MG63 (cell line): ENCODE measurements around the gene CGA. TPM values are rescaled to one million over a fixed set of nuclear protein-coding genes. Genes with fewer than 3 reads are reported as not detected.

Experiments
- DNase-seq: peaks from one replicate; pipeline ENCODE4 v3.0.0-alpha.2; 2020
- H3K27me3 ChIP-seq: fragments of 250-450 bp; sonication (Bioruptor Pico); 2 replicates; pipeline ENCODE4 v1.5.1; 2020; ENCODE audit warnings: mild to moderate bottlenecking, moderate library complexity
- H3K36me3 ChIP-seq: fragments of 250-450 bp; sonication (Bioruptor Pico); 2 replicates; pipeline ENCODE4 v1.5.1; 2020; ENCODE audit warnings: mild to moderate bottlenecking, moderate library complexity
- H3K4me3 ChIP-seq: fragments of 250-450 bp; sonication (Bioruptor Pico); 2 replicates; pipeline ENCODE4 v1.5.1; 2020; ENCODE audit warnings: mild to moderate bottlenecking, moderate library complexity
- H3K9me3 ChIP-seq: fragments of 250-450 bp; sonication (Bioruptor Pico); 2 replicates; pipeline ENCODE4 v1.5.1; 2020; ENCODE audit warnings: mild to moderate bottlenecking, moderate library complexity
- total RNA-seq: library from RNA; depleted of rRNA; stranded (reverse); fragments of >200 nt; shearing (Covaris generic); gene quantifications from 2 replicates; pipeline ENCODE4 v1.2.3, GENCODE V29; 2014; ENCODE audit warnings: low replicate concordance

CGA gene
- total RNA-seq, 1 experiment from 2014 or later, result not detected

DNA sequence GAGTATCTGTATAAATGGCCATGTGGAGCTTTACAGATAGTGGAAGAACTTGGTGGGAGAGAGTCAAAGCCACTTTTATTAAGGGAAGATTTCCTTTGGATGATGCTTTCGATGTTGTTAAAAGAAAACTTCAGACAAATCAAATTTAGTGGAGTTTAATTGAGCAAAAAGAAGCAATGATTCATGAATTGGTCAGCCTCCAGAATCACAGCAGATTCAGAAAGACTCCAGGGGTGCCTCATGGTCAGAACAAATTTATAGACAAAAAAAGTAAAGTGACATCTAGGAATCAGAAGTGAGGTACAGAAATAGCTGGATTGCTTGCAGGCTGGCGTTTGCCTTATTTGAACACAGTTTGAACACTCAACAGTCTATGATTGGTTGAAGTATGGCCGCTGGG, 5.3 kb upstream of the CGA start:
- Histone ChIP-seq H3K36me3 (no peaks in the 10 kb centered on the region), H3K9me3 (no peaks in the 10 kb centered on the region), H3K4me3 (no peak overlapping the region), H3K27me3 (0 out of 2 replicates have a peak, but pooled peaks cover 9% of the 10 kb centered on the region)
- no peak for DNase-seq

DNA sequence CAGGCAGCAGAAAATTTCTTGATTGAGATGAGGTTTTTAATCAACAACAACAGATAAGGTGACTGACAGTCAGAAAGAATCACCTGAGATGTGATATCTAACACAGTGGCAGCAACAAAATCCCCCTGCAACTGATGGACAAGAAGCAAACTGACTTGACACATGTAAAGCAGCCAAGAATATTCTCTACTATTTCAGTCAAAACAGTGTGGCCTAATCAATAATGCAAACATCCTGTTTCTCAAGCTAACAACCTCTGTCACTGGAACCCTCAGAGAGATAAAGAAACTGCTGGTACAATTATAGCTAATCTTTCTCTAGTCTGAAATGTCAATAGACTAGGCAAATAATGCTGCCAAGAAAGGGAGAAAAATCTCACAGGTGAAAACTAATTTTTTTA, 4.6 kb upstream of the CGA start:
- Histone ChIP-seq H3K27me3 (0 out of 2 replicates have a peak, but pooled peaks cover 9% of the 10 kb centered on the region), H3K4me3 (no peak overlapping the region), H3K9me3 (no peaks in the 10 kb centered on the region), H3K36me3 (no peaks in the 10 kb centered on the region)
- no peak for DNase-seq

DNA sequence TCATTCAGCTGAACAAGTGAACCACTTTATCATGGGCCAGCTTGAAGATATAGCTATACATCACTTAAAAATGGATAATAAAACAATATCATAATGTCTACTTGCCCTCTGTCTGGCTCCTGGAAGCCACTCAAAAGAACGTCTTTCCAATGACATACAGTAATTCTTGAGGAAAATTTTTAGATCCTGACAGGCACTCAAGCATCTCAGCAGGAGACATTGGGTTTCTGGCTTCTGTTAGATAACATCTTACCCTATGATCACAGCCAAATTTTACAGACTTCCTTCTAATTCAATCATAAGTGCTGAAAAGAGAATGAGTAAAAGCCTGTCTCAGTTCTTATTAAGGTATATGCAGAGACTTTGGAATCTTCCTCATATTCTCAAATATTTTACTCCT, 330 bp downstream of the CGA start:
- Histone ChIP-seq H3K9me3 (no peaks in the 10 kb centered on the region), H3K27me3 (0 out of 2 replicates have a peak, but pooled peaks cover 9% of the 10 kb centered on the region), H3K36me3 (no peaks in the 10 kb centered on the region), H3K4me3 (no peak overlapping the region)
- DNase-seq, result no peak

DNA sequence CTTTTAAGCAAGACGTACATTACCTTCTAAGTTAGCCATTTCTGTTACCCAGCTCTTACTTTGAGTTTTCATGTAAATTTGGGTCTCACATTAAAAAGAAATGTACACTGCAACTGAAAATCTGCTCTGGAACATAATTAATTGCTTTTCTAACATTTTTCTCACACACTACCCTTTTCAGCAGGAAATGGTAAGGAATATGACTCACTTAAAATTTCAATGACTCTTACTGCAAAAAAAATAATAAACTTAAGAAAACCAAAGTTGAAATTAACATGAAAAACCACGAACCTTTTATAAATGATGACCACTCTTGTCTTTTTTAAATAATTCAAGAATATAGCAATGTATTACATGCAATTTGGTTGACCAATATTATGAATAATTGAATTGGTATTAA, 1.3 kb downstream of the CGA start:
- Histone ChIP-seq H3K4me3 (no peak overlapping the region), H3K36me3 (no peaks in the 10 kb centered on the region), H3K27me3 (0 out of 2 replicates have a peak, but pooled peaks cover 9% of the 10 kb centered on the region), H3K9me3 (no peaks in the 10 kb centered on the region)
- no peak for DNase-seq

DNA sequence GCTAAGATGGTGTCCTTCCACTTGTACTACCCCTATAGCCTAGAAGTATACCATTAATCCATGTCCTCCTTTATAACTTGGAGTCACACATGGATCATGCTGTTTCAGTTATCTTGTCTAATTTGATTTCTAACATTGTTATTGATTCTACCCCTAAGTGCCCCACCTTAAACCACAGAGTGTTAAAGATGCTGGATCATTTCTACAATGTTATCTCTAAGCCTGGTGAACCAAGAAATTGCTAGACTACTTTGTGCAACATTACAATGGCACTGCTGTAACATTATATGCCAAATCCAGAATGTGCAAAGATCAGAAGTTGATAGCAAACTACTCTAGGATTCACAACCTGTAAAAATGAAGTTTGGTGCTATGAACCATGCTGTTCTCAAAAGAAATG, 1.7 kb downstream of the CGA start:
- Histone ChIP-seq H3K27me3 (0 out of 2 replicates have a peak, but pooled peaks cover 9% of the 10 kb centered on the region), H3K4me3 (no peak overlapping the region), H3K9me3 (no peaks in the 10 kb centered on the region), H3K36me3 (no peaks in the 10 kb centered on the region)
- DNase-seq, result no peak

DNA sequence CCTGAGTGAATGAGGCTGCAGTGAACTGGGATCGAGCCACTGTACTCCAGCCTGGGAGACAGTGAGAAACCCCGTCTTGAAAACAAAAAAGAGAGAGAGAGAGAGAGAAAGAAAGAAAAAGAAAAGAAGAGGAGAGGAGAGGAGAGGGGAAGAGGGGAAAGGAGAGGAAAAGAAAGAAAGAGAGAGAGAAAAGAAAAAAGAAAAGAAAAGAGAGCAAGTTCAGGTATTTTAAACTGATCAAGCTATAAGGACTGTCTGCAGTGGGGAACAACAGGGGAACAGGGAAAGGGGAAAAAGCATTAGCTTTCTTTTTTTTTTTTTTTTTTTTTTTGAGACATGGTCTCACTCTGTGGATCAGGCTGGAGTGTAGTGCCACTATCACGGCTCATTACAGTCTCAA, 2.5 kb downstream of the CGA start:
- Histone ChIP-seq H3K36me3 (no peaks in the 10 kb centered on the region), H3K9me3 (no peaks in the 10 kb centered on the region), H3K4me3 (no peak overlapping the region), H3K27me3 (peaks cover 8% of the 10 kb centered on the region; the same call in 1 of the 2 replicates)
- no peak for DNase-seq

DNA sequence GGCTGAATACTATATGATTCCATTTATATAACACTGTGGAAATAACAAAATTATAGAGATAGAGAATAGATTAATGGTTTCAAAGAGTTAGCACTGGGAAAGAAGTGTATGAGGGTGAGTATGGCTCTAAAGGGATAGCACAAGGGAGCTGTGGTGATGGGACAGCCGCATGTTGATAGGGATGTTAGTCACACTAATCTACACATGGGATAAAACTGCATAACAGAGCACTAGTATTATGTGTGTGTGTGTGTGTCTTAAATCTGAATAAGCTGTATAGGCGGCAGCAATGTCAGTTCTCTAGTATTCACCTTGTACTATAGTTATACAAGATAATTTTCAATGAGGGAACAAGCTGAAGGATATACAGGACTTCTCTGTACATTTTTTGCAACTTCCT, 5.8 kb downstream of the CGA start:
- no peak for DNase-seq
- H3K4me3 ChIP-seq, result no peak overlapping the region
- no peaks in the 10 kb centered on the region for H3K36me3 ChIP-seq
- peaks cover 3% of the 10 kb centered on the region; the same call in 1 of the 2 replicates for H3K27me3 ChIP-seq
- H3K9me3 ChIP-seq, result no peaks in the 10 kb centered on the region

DNA sequence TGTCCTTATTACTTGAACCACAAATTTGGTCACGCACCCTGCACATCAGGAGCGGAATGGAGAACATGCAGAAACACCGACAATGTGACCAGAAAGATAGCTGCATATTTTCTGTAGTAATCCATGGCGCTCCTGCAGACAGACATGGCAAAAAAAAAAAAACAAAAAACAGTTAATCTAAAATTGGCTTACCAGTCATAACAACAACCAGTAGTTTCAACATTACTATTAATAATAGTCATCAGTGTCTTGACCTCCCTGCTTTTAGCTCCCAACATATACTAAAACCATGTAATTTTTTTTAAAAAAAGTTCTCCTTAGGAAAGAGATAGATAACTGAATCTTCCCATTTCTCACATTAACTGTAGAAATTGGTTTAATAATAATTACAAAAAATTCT, 6.8 kb downstream of the CGA start:
- DNase-seq, result no peak
- H3K4me3 ChIP-seq, result no peak overlapping the region
- H3K9me3 ChIP-seq, result no peaks in the 10 kb centered on the region
- no peaks in the 10 kb centered on the region for H3K36me3 ChIP-seq
- H3K27me3 ChIP-seq, result peaks cover 3% of the 10 kb centered on the region; the same call in 1 of the 2 replicates

DNA sequence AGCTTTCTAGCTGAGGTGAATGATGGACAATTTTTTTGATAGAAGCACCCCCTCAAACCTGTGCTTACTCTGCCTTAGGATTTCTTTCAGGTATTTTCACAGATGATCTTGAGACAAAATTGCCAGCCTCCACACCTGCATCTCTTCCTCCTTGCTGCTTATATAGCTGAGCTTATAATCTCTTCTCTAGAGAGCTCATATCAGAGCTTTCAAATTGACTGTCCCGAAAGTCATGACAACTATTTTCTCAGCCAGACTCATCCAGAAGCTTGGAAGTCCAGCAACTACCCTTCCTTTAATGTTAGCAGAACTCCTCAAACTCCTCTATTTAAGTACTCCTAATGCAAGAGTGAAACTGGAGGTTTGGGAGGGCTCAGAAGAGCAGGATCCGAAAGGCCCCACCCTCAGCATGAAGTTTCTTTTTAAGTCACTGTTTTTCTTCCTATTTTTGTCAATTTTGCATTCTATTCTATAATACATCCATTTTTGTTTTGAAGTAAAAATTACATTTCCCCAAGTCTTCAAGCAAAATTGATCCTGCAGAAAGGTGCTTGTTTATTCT, 12.7 kb downstream of the CGA start:
- no peak overlapping the region for H3K4me3 ChIP-seq
- no peak for DNase-seq
- H3K9me3 ChIP-seq, result no peaks in the 10 kb centered on the region
- H3K36me3 ChIP-seq, result no peaks in the 10 kb centered on the region
- peaks cover 1% of the 10 kb centered on the region for H3K27me3 ChIP-seq

DNA sequence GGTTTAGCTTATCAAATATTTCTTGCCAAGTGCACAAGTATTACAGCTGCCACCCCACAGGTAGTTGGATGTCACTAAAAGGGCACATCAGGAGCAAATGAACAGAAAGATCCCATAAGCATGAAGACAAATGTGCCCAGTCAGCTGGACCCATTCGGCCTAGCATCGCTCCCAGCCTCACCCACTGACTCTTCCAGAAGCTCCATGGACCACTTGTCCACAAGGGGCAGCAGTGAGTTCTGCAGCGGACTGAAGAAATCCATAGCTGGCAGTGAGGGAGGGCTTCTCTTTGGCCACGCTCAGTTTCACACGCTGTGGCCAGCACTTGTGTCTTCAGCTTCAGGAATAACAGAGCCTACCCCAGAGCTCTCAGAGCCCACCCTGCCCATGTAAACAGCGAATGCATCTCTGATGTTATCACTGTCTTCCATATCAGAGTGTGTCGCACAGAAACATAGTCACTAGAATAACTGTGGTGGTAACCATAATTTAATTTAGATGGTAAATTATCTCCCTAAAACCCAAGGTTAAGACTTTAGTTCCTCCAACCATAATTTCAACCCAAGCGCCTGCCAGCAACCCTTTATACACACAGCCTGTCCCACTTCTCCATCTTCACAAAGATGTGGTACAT, 15.8 kb downstream of the CGA start:
- DNase-seq, result peak; percentile 67
- Histone ChIP-seq H3K27me3 (no peaks in the 10 kb centered on the region; the same call in 1 of the 2 replicates), H3K4me3 (no peak overlapping the region), H3K9me3 (no peaks in the 10 kb centered on the region), H3K36me3 (no peaks in the 10 kb centered on the region)

DNA sequence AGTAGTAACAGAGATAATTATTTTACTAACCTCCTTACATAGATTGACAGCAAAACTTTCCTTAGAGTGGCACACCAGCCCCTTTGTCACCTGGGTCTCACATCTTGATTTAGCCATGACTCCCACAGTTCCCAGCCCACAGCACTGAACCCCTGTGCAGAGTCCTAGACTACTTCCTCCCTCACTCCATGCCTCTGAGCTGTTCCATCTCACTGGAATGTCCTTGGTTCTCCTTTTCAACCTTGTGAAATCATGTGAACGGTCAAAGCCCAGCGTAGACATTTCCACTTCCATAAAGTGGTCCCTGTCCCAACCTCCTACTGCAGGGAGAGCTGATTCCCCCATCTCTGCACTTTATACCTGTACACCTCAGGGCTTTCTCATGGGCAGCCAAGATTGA, 19.7 kb downstream of the CGA start:
- no peak overlapping the region for H3K4me3 ChIP-seq
- no peaks in the 10 kb centered on the region for H3K36me3 ChIP-seq
- H3K27me3 ChIP-seq, result 0 out of 2 replicates have a peak, but pooled peaks cover 2% of the 10 kb centered on the region
- DNase-seq, result no peak
- H3K9me3 ChIP-seq, result no peaks in the 10 kb centered on the region

DNA sequence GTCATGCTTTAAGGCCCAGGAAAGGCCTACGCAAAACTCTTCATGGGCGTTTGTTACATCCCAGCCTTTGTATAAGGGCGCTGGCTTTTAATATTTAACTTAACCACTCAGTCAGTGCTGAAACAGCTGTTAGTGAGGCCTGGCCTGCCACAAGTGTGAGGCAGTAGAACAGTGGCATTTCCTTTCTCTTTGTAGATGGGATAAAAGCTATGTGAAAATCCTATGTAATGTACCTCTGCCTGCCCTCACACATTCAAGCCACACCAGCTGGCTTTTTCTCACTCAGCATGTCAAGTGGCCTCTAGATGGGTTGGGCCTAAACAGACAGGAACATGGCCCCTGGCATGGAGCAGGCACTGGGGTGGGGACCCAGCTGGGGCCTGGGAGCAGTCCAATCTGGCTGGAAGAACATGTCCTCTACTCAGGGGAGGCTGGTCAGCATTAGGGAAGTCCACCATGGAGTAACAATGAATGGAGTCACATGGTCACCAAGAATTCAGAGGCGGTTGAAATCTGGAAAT, 20.7 kb downstream of the CGA start:
- Histone ChIP-seq H3K9me3 (no peaks in the 10 kb centered on the region), H3K27me3 (peaks cover 2% of the 10 kb centered on the region; the same call in 1 of the 2 replicates), H3K36me3 (no peaks in the 10 kb centered on the region), H3K4me3 (no peak overlapping the region)
- no peak for DNase-seq

DNA sequence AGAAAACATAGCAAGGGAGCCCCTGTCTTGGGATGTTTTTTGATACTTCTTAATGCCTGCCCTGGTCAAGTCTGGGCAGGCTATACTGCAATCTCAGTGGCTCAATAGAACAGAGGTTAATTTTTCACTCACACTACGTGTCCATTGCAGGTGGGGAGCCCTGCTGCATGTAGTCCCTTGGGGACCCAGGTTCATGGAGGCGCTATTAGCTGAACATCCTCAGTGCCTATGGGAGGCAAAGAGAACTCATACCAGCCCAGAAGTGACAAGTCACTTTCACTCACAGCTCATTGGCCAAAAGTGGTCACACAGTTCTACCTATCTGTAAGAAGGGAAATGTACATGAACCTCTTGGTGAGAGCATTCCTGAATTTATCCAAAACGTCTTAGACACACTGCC, 23.2 kb downstream of the CGA start:
- H3K27me3 ChIP-seq, result peaks cover 5% of the 10 kb centered on the region; the same call in 1 of the 2 replicates
- H3K4me3 ChIP-seq, result no peak overlapping the region
- no peak for DNase-seq
- no peaks in the 10 kb centered on the region for H3K36me3 ChIP-seq
- H3K9me3 ChIP-seq, result no peaks in the 10 kb centered on the region

DNA sequence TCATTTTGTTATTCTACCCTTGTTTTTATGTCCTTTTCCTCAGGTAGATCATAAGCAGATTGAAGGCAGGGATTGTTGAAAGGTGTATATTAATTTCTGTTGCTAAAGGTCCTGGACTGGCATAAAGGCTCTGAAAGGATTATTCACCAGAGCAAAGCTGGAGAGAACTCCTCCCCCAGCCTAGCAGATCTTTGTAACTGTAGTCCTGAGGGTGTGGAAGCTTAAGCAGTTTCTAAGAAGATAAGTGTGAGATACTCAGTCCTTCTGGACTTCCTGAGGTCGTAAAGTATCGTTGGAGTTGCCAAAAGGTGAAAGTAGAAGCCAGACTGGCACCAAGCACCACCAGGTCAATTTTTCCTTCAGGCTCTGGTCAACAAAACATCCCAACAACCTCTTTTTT, 24.2 kb downstream of the CGA start:
- no peak overlapping the region for H3K4me3 ChIP-seq
- no peak for DNase-seq
- no peaks in the 10 kb centered on the region for H3K9me3 ChIP-seq
- peaks cover 5% of the 10 kb centered on the region; the same call in 1 of the 2 replicates for H3K27me3 ChIP-seq
- no peaks in the 10 kb centered on the region for H3K36me3 ChIP-seq

DNA sequence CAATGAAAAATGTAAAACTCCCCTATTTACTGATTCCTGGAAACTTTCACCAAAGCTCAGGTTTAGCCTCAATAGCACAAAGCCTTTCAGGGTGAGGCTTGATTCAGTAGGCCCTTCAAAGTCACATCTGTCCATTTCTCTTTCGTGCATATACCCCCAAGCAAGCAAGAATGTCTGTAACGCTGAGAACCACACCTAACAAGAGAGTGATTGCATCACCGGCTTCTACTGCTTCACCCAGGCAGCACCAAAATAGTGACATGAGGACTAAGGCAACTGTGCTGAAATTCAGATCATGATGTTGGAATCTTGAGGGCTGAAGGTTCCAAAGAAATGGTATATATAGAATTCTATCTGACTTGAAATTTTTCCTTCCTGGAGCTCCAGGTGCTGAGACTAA, 26.1 kb downstream of the CGA start:
- peaks cover 13% of the 10 kb centered on the region for H3K27me3 ChIP-seq
- H3K9me3 ChIP-seq, result no peaks in the 10 kb centered on the region
- no peaks in the 10 kb centered on the region for H3K36me3 ChIP-seq
- no peak overlapping the region for H3K4me3 ChIP-seq
- no peak for DNase-seq

DNA sequence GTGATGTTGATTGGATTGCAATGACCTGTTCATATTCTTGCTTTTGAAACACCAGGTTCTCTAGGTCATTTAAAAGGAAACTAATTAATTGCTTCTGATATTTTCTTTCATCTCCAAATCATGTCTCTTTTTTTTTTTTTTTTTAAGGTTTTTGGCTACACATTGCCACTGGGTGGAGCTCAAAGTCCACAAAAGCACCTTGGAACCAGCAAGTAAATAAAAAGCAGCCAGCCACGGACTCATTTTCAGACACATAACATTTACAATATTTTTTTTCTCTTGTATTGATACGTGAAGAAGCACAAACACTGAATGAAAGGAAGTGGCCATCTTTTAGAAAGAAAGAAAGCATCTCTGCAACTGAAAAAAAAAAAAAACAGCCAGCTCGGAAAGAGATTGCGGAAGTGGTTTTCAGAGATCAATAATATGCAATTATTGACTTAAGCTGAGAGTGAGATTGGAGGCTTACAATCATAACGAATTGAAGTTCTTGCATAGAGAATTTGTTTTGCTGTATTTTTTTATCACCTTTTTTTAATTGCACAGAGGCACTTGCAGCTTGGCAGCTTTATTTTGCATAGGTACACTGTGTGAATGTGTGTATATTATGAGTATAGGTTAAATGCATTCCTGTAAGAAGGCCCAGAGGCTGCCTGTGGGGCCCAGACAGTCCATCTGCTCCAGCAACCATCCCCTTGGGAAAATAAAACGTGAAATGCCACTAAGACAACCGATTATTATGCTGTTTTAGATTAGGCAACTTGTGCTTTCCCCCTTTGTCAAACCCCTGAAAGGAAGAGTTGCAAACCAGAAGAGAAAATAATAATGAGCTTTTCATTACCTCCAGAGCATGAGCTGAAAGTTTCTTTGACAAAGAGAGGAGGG, 28.2 kb downstream of the CGA start:
- Histone ChIP-seq H3K36me3 (no peaks in the 10 kb centered on the region), H3K9me3 (no peaks in the 10 kb centered on the region), H3K4me3 (no peak overlapping the region), H3K27me3 (peaks cover 13% of the 10 kb centered on the region)
- DNase-seq, result peak; percentile 17

DNA sequence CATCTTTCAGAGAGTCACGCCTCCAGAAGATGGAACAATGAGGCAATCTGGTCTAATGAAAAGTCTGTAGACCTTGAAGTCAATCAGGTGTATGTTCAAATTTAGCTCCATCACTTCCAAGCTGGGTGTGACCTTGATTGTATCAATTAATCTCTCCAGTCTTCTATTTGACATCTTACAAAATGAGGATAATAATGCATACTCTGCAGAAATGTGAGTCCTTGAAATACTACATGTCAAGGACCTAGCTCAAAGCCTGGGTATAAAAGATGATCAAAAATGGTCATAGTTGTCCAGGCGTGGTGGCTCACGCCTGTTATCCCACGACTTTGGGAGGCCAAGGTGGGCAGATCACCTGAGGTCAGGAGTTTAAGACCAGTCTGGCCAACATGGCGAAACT, 29.8 kb downstream of the CGA start:
- DNase-seq, result no peak
- H3K36me3 ChIP-seq, result no peaks in the 10 kb centered on the region
- no peaks in the 10 kb centered on the region for H3K9me3 ChIP-seq
- H3K4me3 ChIP-seq, result no peak overlapping the region
- peaks cover 13% of the 10 kb centered on the region for H3K27me3 ChIP-seq
